GM18868 (cell line): ENCODE measurements around the gene GRHL3.
"Not testable (repeated sequence)": the region's sequence is repeated elsewhere in the genome, so short reads cannot be mapped to it uniquely, and the experiment has no call there.

Experiments used
- ATAC-seq: cut with Tn5 transposase; IDR thresholded peaks from one replicate; pipeline ENCODE4 v1.9.1; 2021; ENCODE audit warnings: mild to moderate bottlenecking, moderate library complexity; ENCODE audit not compliant: unreplicated experiment

The GRHL3 gene

DNA sequence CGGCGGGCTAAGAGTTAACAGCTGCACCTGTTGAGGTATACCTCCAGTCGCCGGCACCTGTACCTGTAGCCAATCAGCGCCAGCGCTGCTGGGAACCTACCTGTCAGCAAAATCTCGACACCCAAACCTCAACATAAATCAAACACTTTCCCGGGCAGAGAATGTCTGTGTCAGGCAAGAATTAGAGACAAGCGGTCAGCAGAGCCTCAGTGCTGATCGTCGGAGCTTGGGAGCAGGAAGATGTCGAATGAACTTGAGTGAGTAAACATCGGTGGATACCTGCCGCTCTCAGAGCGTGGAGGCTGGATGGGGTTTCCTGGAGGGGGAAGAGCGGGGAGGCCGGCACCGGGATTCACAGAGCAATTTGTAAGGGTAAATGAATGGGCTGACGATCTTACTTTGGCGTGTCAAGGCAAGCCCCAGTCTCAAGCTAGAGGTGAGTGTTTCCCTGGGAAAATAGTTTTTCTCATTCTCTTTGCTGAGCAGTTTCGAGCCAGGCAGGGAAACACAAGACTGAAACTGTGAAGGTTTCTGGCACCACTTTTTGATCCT, at the start of gene GRHL3:
GRHL3 (plus strand) TSS at position 46 of the 552 bp plus-strand sequence; CDS start at position 241, 195 bp downstream.
- no peak for ATAC-seq

DNA sequence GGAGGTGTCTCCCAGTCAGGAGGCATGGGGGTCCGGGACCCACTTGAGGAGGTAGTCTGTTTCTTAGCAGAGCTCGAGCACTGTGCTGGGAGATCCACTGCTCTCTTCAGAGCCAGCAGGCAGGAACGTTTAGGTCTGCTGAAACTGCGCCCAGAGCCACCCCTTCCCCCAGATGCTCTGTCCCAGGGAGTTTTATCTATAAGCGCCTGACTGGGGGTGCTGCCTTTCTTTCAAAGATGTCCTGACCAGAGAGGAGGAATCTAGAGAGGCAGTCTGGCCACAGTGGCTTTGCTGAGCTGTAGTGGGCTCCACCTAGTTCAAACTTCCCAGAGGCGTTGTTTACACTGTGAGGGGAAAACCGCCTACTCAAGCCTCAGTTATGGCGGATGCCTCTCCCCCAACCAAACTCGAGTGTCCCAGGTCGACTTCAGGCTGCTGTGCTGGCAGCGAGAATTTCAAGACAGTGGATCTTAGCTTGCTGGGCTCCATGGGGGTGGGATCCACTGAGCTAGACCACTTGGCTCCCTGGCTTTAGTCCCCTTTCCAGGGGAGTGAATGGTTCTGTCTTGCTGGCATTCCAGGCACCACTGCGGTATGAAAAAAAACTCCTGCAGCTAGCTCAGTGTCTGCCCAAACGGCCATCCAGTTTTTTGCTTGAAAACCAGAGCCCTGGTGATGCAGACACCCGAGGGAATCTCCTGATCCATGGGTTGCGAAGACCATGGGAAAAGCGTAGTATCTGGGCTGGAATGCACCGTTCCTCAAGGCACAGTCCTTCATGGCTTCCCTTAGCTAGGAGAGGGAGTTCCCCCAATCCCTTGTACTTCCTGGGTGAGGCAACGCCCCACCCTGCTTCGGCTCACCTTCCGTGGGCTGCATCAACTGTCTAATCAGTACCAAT, 44.7 kb upstream of the GRHL3 start:
- not testable (repeated sequence) for ATAC-seq

DNA sequence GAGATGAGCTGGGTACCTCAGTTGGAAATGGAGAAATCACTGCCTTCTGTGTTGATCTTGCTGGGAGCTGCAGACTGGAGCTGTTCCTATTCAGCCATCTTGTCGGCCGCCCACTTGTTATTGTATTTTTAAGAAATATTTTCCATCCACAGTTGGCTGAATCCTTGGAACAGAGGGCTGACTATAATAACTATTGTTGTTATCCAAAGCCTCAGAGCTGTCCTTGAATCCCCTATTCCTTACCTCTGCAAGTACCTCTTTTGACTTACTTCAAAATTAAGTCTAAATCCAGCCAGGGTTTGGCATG, 44.1 kb upstream of the GRHL3 start:
- ATAC-seq, result no peak

DNA sequence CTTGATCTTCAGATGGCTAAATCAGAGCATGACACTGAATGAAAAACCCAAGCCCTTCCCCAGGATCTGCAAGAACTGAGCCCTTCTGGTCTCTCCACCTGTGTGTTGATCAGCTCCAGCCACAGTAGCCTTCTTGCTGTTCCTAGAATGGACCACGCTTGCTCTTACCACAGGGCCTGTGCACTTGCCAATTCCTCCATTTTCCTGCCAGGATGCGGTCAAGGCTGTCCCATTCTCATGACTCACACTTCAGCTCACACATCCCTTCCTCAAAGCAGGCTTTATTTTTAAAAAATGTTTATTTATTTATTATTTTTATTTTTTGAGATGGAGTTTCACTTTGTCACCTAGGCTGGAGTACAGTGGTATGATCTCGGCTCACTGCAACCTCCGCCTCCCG, 43.6 kb upstream of the GRHL3 start:
- ATAC-seq, result no peak

DNA sequence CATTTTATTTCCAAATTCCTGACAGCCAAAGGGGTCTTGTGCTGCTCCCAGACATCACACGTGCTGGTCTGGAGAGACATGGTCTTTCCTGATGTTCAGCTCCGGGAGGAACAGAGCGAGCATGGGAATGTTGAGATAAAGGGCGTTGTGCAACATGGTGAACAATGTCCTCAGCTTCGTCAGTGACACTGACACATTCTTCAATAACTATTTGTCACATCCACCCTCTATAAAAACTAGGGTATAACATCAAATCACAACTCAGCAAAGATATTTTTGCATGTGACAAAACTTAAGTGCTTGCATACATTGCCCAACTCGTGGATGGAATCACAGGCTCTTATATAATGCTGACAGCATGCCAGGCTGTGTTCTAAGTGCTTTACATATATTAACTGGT, 42.4 kb upstream of the GRHL3 start:
- no peak for ATAC-seq

DNA sequence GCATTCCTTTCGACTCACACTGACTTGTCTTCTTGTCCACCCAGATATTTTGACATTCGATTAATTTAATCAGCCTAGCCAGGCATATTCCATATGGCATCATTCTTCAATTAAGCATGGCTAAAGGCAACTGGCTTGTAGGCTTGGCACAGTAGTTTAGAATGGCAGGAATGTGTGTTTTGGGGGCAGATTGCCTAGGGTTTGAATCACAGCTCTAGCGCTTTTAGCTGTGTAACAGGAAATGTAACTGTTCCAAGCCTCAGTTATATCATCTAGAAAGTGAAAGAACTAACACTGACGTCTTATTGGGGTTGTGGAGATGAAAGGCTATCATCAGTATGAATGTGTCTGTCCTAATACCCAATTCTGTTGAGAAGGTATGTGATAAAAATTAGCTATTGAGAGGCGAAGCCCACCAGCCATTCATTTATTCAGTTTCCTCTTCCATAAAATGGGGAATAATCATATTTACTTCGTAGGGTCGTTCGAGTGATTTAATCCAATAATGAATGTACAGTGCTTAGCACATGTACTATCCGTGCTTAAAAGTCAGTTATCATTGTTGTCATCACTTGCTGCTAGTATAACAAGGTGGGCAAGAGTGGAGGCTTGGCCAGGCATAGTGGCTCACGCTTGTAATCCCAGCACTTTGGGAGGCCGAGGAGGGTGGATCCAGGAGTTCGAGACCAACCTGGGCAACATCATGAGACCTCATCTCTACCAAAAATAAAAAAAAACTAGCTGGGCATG, 41.6 kb upstream of the GRHL3 start:
- peak; percentile 65 for ATAC-seq

DNA sequence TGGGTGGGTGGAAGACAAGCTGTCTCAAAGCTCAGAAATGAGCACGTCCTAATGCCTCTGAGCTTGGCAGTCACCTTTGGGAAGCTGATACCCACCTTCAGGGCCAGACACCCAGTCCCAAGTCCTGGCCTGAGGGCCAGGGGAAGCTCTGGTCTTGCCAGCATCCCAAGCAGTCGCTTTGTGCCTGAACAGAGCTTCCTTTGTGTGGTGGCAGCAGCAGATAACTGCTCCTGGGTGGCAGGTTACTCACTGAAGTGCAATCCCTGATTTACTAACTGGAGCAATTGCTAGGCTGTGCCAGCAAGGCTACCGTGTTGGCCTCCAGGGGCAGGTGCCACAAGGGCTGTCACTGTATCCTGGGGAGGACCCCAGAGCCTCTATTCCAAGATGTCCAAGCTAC, 40.4 kb upstream of the GRHL3 start:
- ATAC-seq, result no peak

DNA sequence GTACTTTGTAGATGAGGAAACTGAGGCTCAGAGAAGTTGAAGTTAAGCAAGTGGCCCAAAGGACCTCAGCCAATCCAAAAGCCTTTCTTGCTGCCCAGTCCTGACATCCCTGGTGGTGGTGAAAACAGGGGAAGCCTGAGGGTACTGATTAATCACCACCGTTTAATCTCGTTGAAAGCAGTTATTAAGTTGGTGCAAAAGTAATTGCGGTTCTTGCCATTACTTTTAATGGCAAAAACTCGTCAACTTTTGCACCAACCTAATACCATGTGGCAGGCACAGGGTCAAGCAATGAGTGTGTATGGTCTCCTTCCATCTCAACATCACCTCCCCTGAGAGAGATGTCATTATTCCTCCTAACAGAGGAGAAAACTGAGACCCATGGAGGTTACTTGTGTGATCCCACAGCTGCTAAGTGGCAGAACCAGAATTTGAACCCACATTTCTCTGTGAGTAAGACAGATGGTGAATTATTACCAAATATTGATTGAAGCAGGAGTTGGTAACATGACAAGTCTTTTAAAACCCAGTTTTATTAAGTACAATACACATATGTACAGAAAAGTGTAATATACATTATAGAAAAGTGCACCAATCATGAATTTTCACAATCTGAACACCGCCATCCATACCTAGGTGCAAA, 39.4 kb upstream of the GRHL3 start:
- ATAC-seq, result no peak

DNA sequence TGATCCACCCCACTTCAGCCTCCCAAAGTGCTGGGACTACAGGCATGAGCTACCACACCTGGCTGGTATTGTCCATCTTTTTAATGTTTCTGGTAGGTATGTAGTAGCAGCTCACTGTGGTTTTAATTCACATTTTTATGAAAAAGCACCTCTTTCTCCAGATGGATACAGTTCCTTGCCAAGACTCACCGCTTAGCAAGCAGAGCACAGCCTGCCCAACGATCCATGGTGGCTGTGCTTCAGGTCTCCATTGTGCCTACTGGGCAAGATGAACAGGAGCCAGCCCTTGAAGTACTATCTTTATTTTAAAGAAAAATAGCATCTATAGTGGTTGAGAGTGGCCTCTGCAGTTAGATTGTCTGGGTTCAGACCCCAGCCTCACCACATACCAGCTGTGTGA, 37.6 kb upstream of the GRHL3 start:
- ATAC-seq, result no peak

DNA sequence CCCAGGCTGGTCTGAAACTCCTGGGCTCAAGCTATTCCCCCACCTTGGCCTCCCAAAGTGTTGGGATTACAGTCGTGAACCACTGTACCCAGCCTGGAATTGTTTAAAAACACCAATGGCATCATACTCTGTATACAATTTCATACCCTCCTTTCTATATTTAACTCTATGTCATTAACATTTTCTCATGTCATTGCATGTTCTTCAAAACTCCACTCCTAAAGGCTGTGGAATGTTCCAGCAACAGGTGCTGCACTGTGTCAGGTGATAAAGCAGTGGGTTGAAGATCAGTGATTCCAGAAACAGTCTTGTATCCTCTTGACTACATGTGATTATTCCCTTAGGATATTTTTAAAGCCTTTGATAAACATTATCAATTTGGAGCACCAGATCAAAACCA, 36.7 kb upstream of the GRHL3 start:
- no peak for ATAC-seq

DNA sequence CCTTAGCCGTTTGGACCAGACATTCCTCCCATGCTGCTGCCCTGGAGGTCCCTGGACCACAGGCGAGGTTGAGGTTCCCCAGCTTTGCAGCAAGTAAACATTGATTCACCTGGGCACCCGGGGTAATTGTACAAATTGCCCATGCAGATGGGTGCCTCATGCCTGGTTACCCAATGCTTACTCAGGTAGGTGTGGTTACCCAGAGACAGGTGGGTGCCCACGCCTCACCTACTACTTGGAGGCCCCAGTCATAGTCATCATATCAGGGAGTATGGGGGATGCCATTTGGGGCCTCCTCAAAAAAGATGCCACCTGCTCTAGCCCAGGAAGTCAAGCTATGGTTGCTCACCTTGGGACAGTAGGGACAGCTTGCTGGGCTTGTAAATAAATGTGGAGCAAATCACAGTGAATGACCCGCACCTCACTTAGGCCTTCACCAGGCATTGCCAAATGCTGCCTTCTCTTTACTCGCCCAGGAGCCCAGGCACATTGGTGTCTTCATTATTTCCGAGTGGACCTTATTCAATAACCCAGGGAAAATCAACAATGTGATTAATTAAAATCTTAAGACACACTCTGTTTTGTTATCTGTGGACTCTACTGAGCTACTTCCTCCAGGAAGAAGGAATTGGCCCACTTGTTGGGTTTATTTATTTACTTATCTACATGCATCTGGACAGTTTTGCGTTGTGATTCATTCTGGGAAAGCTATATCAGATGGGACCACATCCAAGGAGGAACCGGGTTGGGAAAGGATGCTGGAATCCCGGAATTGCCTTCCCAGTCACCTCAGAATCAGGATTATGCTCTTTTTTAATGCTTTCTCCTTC, 35.6 kb upstream of the GRHL3 start:
- no peak for ATAC-seq

DNA sequence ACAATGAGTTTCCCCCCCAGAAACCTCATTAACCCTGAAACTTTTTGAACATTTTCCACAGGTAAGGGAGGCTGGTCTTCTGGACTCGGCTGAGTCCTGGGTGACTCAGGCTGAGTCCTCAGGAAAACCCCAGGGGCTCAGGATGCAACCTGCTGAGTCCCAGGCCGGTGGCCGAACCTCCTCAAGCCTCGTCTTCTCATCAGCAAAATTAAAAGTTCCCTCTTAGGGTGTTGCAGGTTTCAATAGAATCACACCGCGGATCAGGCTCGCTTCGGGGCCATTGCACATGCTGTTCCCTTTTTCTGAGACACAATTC, 35.0 kb upstream of the GRHL3 start:
- no peak for ATAC-seq

DNA sequence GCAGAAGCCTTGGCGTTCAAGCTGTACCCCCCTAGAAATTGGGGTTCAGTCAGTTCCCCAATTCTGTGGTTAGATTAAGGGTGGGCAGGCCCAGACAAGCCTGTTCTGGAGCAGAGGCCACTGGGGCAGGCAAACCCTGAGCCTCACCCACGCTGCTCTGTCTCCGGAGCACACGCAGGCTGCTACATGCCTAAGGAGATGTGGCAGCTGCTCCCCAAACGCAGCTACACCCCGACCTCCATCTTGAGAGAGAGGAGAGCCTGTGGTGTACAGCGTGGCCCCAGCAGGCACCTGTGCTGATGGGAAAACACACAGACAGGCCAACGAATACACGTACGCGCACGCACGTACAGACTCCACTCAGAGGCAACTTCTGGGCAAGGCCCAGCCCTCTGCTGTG, 33.9 kb upstream of the GRHL3 start:
- no peak for ATAC-seq

DNA sequence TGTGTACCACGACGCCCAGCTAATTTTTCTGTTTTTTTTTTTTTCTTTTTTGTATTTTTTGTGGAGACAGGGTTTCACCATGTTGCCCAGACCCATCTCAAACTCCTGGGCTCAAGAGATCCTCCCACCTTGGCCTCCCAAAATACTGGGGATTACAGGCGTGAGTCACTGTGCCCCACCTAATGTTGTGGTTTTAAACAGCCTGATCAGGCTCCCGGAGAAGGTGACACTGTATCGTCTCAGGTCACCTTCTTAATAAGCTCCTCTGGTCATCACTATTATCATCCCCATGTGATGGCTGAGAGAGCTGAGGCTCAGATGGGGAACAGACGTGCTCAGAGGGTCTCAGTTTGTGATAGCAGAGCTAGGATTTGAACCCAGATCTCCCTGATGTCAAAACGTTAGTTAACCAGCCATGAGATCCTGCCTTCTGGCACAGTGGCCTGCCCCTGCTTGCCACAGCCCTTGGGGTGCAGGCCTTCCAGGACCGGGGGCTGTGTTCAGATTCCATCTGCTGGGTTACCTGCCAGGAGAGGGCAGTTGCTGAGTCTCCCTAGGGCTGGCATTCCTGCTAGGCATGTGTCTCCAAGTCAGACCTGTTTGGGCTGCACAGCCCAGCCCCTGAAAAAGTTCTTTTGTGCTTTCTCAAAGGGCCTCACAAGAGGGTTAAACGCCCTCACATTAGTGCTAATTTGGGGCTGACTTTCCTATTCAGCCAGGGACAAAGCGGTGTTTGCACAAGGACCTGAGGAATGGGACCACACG, 32.7 kb upstream of the GRHL3 start:
- no peak for ATAC-seq

DNA sequence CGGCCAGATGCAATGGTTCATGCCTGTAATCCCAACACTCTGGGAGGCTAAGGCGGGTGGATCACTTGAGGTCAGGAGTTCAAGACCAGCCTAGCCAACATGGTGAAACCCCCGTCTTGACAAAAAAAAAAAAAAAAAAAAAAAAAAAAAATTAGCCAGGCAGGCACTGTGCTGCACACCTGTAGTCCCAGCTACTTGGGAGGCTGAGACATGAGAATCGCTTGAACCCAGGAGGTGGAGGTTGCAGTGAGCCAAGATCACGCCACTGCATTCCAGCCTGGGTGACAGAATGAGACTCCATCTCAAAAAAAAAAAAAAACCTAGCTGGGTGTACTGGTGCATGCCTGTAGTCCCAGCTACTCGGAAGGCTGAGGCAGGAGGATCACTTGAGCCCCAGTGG, 31.4 kb upstream of the GRHL3 start:
- ATAC-seq, result not testable (repeated sequence)

DNA sequence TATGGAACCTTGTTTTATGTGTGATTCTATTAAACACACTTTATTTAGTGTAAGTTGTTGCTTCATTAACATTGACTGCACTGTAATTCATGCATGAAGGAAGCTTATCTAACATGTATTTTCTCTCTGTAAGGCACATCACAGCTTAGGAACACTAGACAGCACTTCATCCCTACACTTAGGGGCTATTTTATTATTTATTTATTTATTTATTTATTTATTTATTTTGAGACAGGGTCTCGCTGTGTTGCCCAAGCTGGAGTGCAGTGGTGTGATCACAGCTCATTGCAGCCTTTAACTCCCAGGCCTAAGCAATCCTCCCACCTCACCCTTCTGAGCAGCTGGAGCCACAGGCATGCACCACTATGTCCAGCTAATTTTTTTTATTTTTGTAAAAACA, 30.7 kb upstream of the GRHL3 start:
- no peak for ATAC-seq

DNA sequence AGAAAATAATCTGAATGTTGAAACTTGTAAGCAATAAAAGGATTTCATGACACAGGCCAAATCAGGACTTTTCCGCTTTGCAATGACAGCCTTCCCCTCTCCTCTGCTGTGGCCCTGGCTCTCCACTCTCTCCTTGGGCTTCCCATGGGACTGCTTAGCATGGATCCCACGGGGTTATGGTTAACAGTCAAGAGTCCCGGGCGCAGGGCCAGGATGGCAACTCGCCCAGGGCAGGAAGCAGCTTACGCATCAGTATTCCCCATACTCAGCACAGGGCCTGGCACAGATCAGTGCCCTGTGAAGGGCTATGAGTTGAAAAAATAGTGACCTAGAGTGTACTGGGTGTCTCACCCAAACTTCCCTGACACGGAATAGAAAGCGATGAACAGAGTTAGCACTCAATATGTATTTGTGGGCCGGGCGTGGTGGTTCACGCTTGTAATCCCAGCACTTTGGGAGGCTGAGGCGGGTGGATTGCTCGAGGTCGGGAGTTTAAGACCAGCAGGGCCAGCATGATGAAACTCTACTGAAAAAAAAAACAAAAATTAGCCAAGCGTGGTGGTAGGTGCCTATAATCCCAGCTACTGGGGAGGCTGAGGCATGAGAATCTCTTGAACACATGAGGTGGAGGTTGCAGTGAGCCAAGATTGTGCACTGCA, 29.1 kb upstream of the GRHL3 start:
- ATAC-seq, result no peak

DNA sequence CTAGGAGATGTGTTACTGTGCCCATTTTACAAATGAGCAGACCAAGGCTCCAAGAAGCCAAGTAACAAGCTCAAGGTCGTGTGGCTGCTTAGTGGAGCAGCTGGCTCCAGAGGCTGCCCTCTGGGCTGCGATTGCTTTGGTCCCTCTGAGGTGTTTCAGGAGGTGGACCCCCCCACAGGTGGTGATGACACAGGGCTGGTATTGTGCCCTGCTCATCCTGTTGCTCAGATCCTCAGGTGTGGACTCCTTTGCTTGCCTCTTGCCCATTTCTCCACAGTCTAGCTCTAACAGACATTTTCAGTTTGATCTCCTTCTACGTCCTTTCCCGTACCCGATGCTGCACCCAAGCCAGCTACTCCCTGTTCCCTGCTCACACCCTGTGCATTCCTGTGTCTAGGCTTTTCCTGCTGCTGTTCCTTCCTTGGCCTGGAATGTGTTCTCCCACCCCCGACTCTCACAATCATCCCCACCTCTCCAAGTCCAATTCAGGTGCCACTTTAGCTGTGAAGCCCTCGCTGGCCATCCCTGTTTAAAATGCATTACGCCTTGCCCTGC, 28.1 kb upstream of the GRHL3 start:
- ATAC-seq, result no peak

DNA sequence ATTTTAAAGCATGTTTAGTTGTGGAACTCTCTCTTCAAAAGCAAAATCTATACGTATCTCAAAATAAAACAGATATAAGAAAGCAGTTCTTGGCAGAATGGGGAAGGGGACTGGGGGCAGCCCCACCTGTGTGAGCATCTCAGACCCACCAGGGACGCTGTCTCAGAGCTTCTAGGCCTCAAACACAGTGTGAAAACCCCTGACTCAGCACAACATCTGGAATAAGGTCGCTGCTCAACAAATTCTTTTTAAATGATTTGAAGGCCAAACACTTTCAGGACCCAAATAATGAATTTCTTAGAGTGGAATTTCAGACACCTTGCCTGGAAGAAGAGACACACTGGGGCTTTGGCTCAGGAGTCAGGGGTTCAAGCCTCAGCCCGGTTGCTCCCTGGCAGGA, 27.1 kb upstream of the GRHL3 start:
- no peak for ATAC-seq
